ENCODE results near the gene KRTAP2-4. TPM values are rescaled to one million over a fixed set of nuclear protein-coding genes. Genes with fewer than 3 reads are reported as not detected.
A peak's percentile ranks its signal among the peaks of the same experiment; 100 is the strongest.

KRTAP2-4 gene
- total and polyA plus RNA-seq, 2 of the 13 experiments (the other 11 are each of a cell fraction or from before 2014, with no cell fraction given), result not detected

GRCh38 chr17:41016578-41017215, 49.0 kb downstream of the KRTAP2-4 start (continued):
- TF ChIP-seq SOX13 (IDR thresholded peaks at IDR 0.05), result no peak
- peak in 1 of 2 experiments; percentile 65; a peak in 2 of 4 replicates for TF ChIP-seq SOX13 (CRISPR knock-in tag; conservative IDR thresholded peaks at IDR 0.05 in 1 of 2, IDR thresholded peaks at IDR 0.05 in 1 of 2)
- no peak for TF ChIP-seq CEBPB (IDR thresholded peaks at IDR 0.05; ENCODE audit: borderline replicate concordance, low read depth, low read length)
- peak; percentile 40; the same call in 1 of the 2 replicates for TF ChIP-seq SALL1 (CRISPR knock-in tag; IDR thresholded peaks at IDR 0.05)
- TF ChIP-seq ZNF275 (CRISPR knock-in tag; IDR thresholded peaks at IDR 0.05; ENCODE audit: borderline replicate concordance), result no peak
- no peak for TF ChIP-seq ZNF704 (CRISPR knock-in tag; IDR thresholded peaks at IDR 0.05; ENCODE audit: borderline replicate concordance)
- no peak for TF ChIP-seq ZNF362 (CRISPR knock-in tag; IDR thresholded peaks at IDR 0.05; ENCODE audit: borderline replicate concordance)
- no peak for TF ChIP-seq ZBTB14 (CRISPR knock-in tag; IDR thresholded peaks at IDR 0.05)
- TF ChIP-seq FOXA1 (IDR thresholded peaks at IDR 0.05), result no peak
- peak; percentile 43; the same call in 1 of the 2 replicates for TF ChIP-seq FOXA1 (CRISPR knock-in tag; IDR thresholded peaks at IDR 0.05)
- no peak for TF ChIP-seq ZNF205 (CRISPR knock-in tag; IDR thresholded peaks at IDR 0.05)
- no peak for TF ChIP-seq RAD21 (CRISPR knock-in tag; IDR thresholded peaks at IDR 0.05)
- TF ChIP-seq ASH2L (IDR thresholded peaks at IDR 0.05; ENCODE audit: insufficient read length, low read depth, low read length), result peak; percentile 45
- no peak for TF ChIP-seq ZNF768 (CRISPR knock-in tag; IDR thresholded peaks at IDR 0.05)
- TF ChIP-seq DBP (CRISPR knock-in tag; IDR thresholded peaks at IDR 0.05; ENCODE audit: not compliant biosample characterization), result no peak
- TF ChIP-seq ZNF160 (CRISPR knock-in tag; IDR thresholded peaks at IDR 0.05), result no peak
- no peak for TF ChIP-seq EZH2 (conservative IDR thresholded peaks at IDR 0.05; ENCODE audit: low read depth, low read length)
- TF ChIP-seq SIX4 (CRISPR knock-in tag; IDR thresholded peaks at IDR 0.05), result no peak
- TF ChIP-seq SOX5 (CRISPR knock-in tag; IDR thresholded peaks at IDR 0.05; ENCODE audit: borderline replicate concordance), result peak; percentile 60; the same call in 1 of the 2 replicates
- TF ChIP-seq WIZ (CRISPR knock-in tag; IDR thresholded peaks at IDR 0.05), result no peak
- TF ChIP-seq ZNF441 (CRISPR knock-in tag; IDR thresholded peaks at IDR 0.05; ENCODE audit: borderline replicate concordance), result no peak
- no peak for TF ChIP-seq ZNF44 (CRISPR knock-in tag; IDR thresholded peaks at IDR 0.05)
- TF ChIP-seq DNMT1 (CRISPR knock-in tag; IDR thresholded peaks at IDR 0.05), result no peak
- no peak for TF ChIP-seq ZMYM4 (CRISPR knock-in tag; IDR thresholded peaks at IDR 0.05)
- TF ChIP-seq ZBTB21 (CRISPR knock-in tag; IDR thresholded peaks at IDR 0.05), result no peak
- TF ChIP-seq ATF3 (CRISPR knock-in tag; IDR thresholded peaks at IDR 0.05), result no peak

Data from HepG2 (cell line).